Neutrophil (primary cell): Measurements from ENCODE around the gene RAB15.

ENCODE experiments used
- H3K27ac ChIP-seq: fragments of 200-600 bp; sonication (generic); 2 replicates; pipeline ENCODE4 v1.5.1; 2016; ENCODE audit warnings: mild to moderate bottlenecking, moderate library complexity
- H3K27me3 ChIP-seq: fragments of 200-600 bp; sonication (generic); 2 replicates; pipeline ENCODE4 v1.6.0; 2016; ENCODE audit warnings: mild to moderate bottlenecking
- H3K36me3 ChIP-seq: fragments of 200-600 bp; sonication (generic); 2 replicates; pipeline ENCODE4 v1.5.1; 2017
- H3K4me1 ChIP-seq, 2 experiments: fragments of 200-600 bp in 1 of 2; sonication (generic) in 1 of 2; 1 replicate in 1 of 2; 2 replicates in 1 of 2; pipeline versions ENCODE4 v1.5.1 to v1.6.1; 2013 to 2016; ENCODE audit warnings: low read depth in 1 of 2, low read length in 1 of 2, mild to moderate bottlenecking in 1 of 2, moderate library complexity in 1 of 2; ENCODE audit not compliant: control insufficient read depth in 1 of 2, insufficient read depth in 1 of 2
- H3K4me3 ChIP-seq, 2 experiments: fragments of 200-600 bp in 1 of 2; sonication (generic) in 1 of 2; 1 replicate in 1 of 2; 2 replicates in 1 of 2; pipeline ENCODE4 v1.5.1; 2013 to 2016; ENCODE audit warnings: low read depth in 1 of 2, low read length in 1 of 2, mild to moderate bottlenecking in 1 of 2, moderate library complexity in 1 of 2
- H3K9me3 ChIP-seq: fragments of 200-600 bp; sonication (generic); 2 replicates; pipeline ENCODE4 v1.5.1; 2016
- TF ChIP-seq, protein P1 (sequence below): fragments of 200-600 bp; sonication (generic); IDR thresholded peaks from 2 replicates; pipeline ENCODE4 v1.5.1; 2016; ENCODE audit warnings: antibody characterized with exemption

The RAB15 gene

GRCh38 chr14:64990296-64990695, 18.2 kb upstream of the RAB15 start:
- peak overlapping the region; percentile 9 to 20 for H3K4me3 ChIP-seq
- H3K27me3 ChIP-seq, result no peaks in the 10 kb centered on the region
- H3K4me1 ChIP-seq, result peaks cover 76 to 79% of the 10 kb centered on the region in 2 experiments
- H3K9me3 ChIP-seq, result no peaks in the 10 kb centered on the region
- no peaks in the 10 kb centered on the region for H3K36me3 ChIP-seq
- TF ChIP-seq, protein P1, sequence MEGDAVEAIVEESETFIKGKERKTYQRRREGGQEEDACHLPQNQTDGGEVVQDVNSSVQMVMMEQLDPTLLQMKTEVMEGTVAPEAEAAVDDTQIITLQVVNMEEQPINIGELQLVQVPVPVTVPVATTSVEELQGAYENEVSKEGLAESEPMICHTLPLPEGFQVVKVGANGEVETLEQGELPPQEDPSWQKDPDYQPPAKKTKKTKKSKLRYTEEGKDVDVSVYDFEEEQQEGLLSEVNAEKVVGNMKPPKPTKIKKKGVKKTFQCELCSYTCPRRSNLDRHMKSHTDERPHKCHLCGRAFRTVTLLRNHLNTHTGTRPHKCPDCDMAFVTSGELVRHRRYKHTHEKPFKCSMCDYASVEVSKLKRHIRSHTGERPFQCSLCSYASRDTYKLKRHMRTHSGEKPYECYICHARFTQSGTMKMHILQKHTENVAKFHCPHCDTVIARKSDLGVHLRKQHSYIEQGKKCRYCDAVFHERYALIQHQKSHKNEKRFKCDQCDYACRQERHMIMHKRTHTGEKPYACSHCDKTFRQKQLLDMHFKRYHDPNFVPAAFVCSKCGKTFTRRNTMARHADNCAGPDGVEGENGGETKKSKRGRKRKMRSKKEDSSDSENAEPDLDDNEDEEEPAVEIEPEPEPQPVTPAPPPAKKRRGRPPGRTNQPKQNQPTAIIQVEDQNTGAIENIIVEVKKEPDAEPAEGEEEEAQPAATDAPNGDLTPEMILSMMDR, result no peak
- H3K27ac ChIP-seq, result peak overlapping the region; percentile 98

DNA sequence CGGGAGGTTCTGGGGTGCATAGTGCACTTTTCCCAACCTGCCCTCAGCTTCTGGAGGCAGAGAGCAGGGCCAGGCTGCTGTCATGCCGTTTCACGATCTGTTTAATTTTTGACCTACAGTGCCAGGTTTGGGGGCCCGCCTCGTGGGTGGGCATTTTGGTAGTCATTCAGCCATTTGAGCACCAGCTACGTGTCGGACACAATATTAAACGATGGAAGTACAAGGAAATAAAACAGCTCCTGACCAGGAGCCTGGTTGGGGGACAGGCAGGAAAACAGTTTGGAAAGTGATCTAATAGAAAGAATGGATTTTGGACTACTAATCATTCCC, 15.3 kb upstream of the RAB15 start:
- Histone ChIP-seq H3K36me3 (no peaks in the 10 kb centered on the region), H3K4me3 (peak overlapping the region; percentile 94 to 95), H3K4me1 (peaks cover 53 to 56% of the 10 kb centered on the region in 2 experiments), H3K27me3 (no peaks in the 10 kb centered on the region), H3K9me3 (no peaks in the 10 kb centered on the region), H3K27ac (peak overlapping the region; percentile 88)
- TF ChIP-seq, protein P1, result no peak

- H3K4me3 ChIP-seq, result peak within 1 kb of the TSS; percentile 94 to 95
Observed at GRCh38 chr14:64986648-64987437, 14.7 kb upstream of the RAB15 start, which contains the start of gene FNTB. Gene FNTB (plus strand): TSS chr14:64986895. CDS start chr14:64986954, 59 bp downstream.

DNA sequence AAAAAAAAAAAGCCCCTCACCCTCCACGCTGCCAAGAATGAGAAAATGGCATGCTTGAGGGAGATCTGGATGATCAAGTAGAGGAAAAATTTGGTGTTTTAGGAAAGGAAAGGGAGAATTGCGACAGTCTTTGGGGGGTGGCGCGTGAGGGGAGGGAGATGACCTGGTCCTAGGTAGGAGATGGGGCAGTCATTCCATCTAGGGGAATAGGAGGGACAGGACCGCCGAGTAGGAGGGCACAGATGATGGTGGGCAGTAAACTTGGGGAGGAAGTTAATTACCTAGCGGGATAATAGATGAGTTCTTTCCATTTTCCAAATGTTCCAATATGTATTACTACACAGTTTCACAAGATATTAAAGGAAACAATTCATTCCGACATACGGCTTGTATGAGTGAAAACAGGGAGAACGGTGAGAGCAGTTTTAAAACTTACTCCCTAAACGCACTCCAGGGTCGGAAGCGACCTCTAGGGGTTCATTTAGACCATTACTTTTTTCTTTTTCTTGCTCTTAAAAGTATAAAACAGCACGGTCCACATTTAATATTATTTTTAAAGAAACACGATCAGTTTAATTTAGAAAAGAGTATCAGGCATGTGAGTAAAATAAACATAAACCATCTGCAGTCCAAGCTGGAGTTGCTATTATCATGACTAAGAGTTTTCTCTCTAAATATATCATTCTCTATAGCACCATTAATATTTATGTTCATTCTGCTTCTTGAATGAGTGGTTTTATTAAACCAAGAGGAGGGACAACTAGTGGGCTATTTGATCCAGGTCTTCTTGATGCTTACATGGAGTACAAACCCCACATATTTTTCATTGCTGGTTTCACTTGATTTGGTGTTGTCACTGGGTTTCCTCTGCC, 11.5 kb upstream of the RAB15 start:
- Histone ChIP-seq H3K27me3 (peaks cover 8% of the 10 kb centered on the region), H3K36me3 (no peaks in the 10 kb centered on the region), H3K9me3 (no peaks in the 10 kb centered on the region), H3K27ac (no peak overlapping the region), H3K4me3 (no peak overlapping the region), H3K4me1 (peaks cover 22 to 25% of the 10 kb centered on the region in 2 experiments)
- TF ChIP-seq, protein P1, result peak; percentile 44

More at GRCh38 chr14:64986648-64987437, 14.7 kb upstream of the RAB15 start, which contains the start of gene FNTB:
- H3K9me3 ChIP-seq, result no peaks in the 10 kb centered on the region
- H3K4me1 ChIP-seq, result peaks cover 47 to 51% of the 10 kb centered on the region in 2 experiments
- TF ChIP-seq, protein P1, result peak; percentile 92
- H3K27ac ChIP-seq, result peak within 1 kb of the TSS; percentile 88
- H3K36me3 ChIP-seq, result no peaks in the 10 kb centered on the region
- H3K27me3 ChIP-seq, result no peaks in the 10 kb centered on the region

DNA sequence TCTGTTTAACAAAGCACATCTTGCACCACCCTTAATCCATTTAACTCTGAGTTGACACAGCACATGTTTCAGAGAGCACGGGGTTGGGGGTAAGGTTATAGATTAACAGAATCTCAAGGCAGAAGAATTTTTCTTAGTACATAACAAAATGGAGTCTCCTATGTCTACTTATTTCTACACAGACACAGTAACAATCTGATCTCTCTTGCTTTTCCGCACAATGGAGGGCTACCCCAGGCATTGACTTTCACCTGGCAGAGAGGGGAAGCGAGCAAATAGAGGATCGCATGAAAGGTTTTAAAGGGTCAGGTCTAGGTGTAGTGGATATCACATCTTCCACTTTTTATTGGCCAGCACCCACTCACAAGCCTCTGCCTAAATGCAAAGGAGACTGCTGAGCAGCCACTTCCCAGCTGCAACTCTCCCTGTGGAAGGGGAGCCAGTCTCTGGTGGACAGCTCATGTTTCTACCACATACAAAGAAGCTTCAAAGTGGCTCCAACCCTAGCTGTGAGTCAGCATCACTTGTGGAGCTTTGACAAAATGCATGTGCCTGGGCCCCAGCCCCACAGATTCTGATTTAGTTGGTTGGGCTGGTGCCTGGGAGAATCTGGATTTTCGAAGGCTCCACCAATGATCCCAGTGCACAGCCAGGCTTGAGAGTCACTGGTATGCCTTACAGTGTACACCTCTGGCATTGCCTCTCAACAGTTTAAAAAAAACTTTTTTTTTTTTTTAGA, 7.4 kb upstream of the RAB15 start:
- H3K4me1 ChIP-seq, result peaks cover 3 to 5% of the 10 kb centered on the region in 2 experiments

More for the DNA sequence above, 7.4 kb upstream of the RAB15 start:
- Histone ChIP-seq H3K27me3 (peaks cover 48% of the 10 kb centered on the region), H3K9me3 (no peaks in the 10 kb centered on the region), H3K4me3 (no peak overlapping the region), H3K36me3 (no peaks in the 10 kb centered on the region), H3K27ac (no peak overlapping the region)
- TF ChIP-seq, protein P1, result no peak
